ENCODE data around the gene TXNL1. TPM values are rescaled to one million over a fixed set of nuclear protein-coding genes. Genes with fewer than 3 reads are reported as not detected.

The TXNL1 gene
- total RNA-seq, 1 donor from 2014 or later, result 12.3 TPM

DNA sequence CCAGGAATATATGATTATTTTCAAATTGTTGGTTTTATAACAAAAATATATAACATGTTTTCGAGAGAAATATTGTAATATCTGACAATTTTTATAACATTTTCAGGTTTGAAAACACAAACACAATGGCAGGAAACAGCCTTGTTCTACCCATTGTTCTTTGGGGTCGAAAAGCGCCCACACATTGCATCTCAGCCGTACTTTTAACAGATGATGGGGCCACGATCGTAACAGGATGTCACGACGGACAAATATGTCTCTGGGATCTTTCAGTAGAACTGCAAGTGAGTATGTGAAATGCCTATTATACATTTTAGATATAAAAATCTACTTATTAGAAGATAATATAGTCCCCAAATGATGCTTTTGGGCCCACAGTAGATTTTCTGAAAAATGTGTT, 34.0 kb upstream of the TXNL1 start:
- Histone ChIP-seq H3K9me3 (no peaks in the 10 kb centered on the region), H3K4me1 (no peaks in the 10 kb centered on the region), H3K36me3 (peaks cover 4 to 8% of the 10 kb centered on the region in 2 donors), H3K27me3 (no peaks in the 10 kb centered on the region), H3K27ac (no peak overlapping the region), H3K4me3 (no peak overlapping the region)
- TF ChIP-seq, protein P1, sequence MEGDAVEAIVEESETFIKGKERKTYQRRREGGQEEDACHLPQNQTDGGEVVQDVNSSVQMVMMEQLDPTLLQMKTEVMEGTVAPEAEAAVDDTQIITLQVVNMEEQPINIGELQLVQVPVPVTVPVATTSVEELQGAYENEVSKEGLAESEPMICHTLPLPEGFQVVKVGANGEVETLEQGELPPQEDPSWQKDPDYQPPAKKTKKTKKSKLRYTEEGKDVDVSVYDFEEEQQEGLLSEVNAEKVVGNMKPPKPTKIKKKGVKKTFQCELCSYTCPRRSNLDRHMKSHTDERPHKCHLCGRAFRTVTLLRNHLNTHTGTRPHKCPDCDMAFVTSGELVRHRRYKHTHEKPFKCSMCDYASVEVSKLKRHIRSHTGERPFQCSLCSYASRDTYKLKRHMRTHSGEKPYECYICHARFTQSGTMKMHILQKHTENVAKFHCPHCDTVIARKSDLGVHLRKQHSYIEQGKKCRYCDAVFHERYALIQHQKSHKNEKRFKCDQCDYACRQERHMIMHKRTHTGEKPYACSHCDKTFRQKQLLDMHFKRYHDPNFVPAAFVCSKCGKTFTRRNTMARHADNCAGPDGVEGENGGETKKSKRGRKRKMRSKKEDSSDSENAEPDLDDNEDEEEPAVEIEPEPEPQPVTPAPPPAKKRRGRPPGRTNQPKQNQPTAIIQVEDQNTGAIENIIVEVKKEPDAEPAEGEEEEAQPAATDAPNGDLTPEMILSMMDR (IDR thresholded peaks at IDR 0.05), result no peak
- no peak for DNase-seq (ENCODE audit: low spot score in 2 of 2)
- intact Hi-C loops (cut with DNase I), result no loop called here

DNA sequence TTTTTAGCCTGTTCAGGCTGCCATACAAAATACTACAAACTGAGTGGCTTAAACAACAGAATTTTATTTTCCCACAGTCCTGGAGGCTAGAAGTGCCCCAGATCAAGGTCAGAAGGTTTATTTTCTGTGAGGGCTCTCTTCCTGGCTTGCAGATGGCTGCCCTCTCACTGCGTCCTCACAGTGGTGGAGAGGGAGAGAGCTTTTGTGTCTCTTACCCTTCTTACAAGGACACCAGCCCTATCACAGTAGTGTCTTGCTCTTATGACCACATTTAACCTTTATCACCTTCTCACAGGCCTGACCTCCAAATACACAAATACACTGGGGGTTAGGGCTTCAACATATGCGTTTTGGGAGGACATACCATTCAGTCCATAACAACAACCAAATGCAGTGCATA, 24.5 kb upstream of the TXNL1 start:
- no peaks in the 10 kb centered on the region for H3K27me3 ChIP-seq
- H3K27ac ChIP-seq, result no peak overlapping the region
- intact Hi-C loops (cut with DNase I), result loop anchor here (10.0 kb wide), 1 partner anchor 48 kb away; no protein-coding TSS in a partner anchor
- H3K4me1 ChIP-seq, result no peaks in the 10 kb centered on the region
- TF ChIP-seq, protein P1 (IDR thresholded peaks at IDR 0.05), result no peak
- H3K9me3 ChIP-seq, result no peaks in the 10 kb centered on the region
- DNase-seq (ENCODE audit: low spot score in 2 of 2), result no peak
- no peak overlapping the region for H3K4me3 ChIP-seq
- no peaks in the 10 kb centered on the region for H3K36me3 ChIP-seq

DNA sequence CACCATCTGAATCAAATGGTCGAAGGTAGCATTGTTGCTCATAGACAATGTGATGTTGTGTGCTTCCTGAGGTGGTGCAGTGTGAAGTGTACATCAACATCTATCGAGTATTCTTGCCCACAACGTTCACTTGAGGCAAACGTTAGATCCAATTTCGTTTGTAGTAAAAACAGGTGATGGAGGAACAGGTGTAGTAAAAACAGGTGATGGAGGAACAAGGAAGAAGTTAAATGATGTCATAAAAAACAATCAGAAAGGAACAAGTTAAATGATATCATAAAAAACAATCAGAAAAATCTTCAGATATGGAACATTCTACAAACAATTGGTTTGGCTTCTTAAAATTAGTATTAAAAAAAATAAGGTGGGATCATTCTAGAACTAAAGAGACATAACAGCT, 24.1 kb upstream of the TXNL1 start:
- Histone ChIP-seq H3K4me1 (no peaks in the 10 kb centered on the region), H3K27ac (no peak overlapping the region), H3K9me3 (no peaks in the 10 kb centered on the region), H3K36me3 (no peaks in the 10 kb centered on the region), H3K27me3 (no peaks in the 10 kb centered on the region), H3K4me3 (no peak overlapping the region)
- DNase-seq (ENCODE audit: low spot score in 2 of 2), result no peak
- intact Hi-C loops (cut with DNase I), result loop anchor here (10.0 kb wide), 1 partner anchor 48 kb away; no protein-coding TSS in a partner anchor
- TF ChIP-seq, protein P1 (IDR thresholded peaks at IDR 0.05), result no peak

DNA sequence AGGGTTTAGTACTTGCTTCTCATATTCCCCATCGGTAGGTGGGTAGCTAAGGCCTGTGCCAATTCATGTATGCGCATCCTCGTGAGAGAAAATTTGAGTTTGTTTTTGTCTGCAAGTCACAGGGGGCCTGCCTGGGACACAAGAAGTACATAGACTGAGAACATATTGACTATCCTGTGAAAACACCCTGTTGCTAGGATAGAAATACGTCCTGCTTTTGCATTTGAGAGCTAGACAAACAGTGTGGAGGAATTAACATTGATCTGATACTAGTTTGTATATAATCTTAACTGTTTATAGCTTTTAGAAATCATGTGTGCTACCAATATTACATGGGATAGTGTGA, 23.6 kb upstream of the TXNL1 start:
- intact Hi-C loops (cut with DNase I), result loop anchor here (10.0 kb wide), 1 partner anchor 47 kb away; no protein-coding TSS in a partner anchor
- no peak overlapping the region for H3K4me3 ChIP-seq
- no peak overlapping the region for H3K27ac ChIP-seq
- H3K4me1 ChIP-seq, result no peaks in the 10 kb centered on the region
- no peaks in the 10 kb centered on the region for H3K9me3 ChIP-seq
- no peaks in the 10 kb centered on the region for H3K27me3 ChIP-seq
- TF ChIP-seq, protein P1 (IDR thresholded peaks at IDR 0.05), result no peak
- no peaks in the 10 kb centered on the region for H3K36me3 ChIP-seq
- no peak for DNase-seq (ENCODE audit: low spot score in 2 of 2)

DNA sequence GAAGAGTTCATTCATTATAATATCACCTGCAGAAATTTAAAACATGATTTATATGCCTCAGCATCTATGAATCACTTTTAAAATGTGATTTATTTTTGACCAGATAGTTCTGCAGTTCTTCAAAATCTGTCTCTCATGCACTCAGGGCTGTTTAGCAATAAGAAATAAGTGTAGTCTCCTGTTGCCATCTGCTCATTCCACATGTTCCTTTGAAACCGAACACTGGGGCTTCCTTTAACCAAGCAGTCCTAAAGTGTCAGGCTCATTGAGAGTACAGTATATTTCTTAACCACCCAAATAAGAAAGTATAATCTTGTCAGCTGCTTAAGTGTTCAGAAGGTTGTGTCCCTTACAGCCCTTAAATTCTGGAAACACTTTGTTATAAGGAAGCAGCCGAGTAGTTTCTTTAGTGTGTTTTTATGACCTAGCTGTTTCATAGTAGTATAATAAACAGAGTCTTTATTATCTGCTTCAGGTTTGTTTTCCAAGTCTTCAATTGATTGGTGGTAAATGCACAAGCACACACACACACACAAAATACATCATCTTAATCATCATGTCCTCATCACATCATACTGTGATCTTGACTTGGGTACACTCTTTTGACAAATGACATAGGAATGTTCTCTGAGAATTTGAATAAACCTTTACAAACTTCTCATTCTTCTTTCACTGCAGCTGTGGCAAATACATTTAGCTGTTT, 23.1 kb upstream of the TXNL1 start:
- no peak overlapping the region for H3K27ac ChIP-seq
- intact Hi-C loops (cut with DNase I), result loop anchor here (10.0 kb wide), 1 partner anchor 47 kb away; no protein-coding TSS in a partner anchor
- no peaks in the 10 kb centered on the region for H3K27me3 ChIP-seq
- H3K4me3 ChIP-seq, result no peak overlapping the region
- H3K9me3 ChIP-seq, result no peaks in the 10 kb centered on the region
- TF ChIP-seq, protein P1 (IDR thresholded peaks at IDR 0.05), result no peak
- DNase-seq (ENCODE audit: low spot score in 2 of 2), result no peak
- no peaks in the 10 kb centered on the region for H3K36me3 ChIP-seq
- no peaks in the 10 kb centered on the region for H3K4me1 ChIP-seq

Measured in ascending aorta (tissue), 2 donors.